Measurements from ENCODE around the gene LNPEP.

The LNPEP gene

GRCh38 chr5:96935559-96936430 is at the start of gene LNPEP:
TSS of gene LNPEP (plus strand) at chr5:96936080. CDS start at chr5:96936156, 76 bp downstream.
- DNase-seq (ENCODE audit: low read depth) = peak; percentile 88

GRCh38 chr5:96893342-96893741 is 42.5 kb upstream of the LNPEP start:
- no peak for DNase-seq (ENCODE audit: low read depth)

- no peak for DNase-seq (ENCODE audit: low read depth)
Observed at GRCh38 chr5:96896276-96896675, 39.6 kb upstream of the LNPEP start.

GRCh38 chr5:96896806-96897205 is 39.1 kb upstream of the LNPEP start:
- DNase-seq (ENCODE audit: low read depth) = no peak

GRCh38 chr5:96901384-96901783 is 34.5 kb upstream of the LNPEP start:
- DNase-seq (ENCODE audit: low read depth) = no peak

GRCh38 chr5:96901841-96902240 is 34.0 kb upstream of the LNPEP start:
- DNase-seq (ENCODE audit: low read depth) = no peak

- no peak for DNase-seq (ENCODE audit: low read depth)
Observed at GRCh38 chr5:96902876-96903275, 33.0 kb upstream of the LNPEP start.

GRCh38 chr5:96903300-96903699 is 32.6 kb upstream of the LNPEP start:
- DNase-seq (ENCODE audit: low read depth) = no peak

- DNase-seq (ENCODE audit: low read depth) = no peak
Observed at GRCh38 chr5:96904054-96904931, 31.6 kb upstream of the LNPEP start.

- no peak for DNase-seq (ENCODE audit: low read depth)
Observed at GRCh38 chr5:96905864-96906263, 30.0 kb upstream of the LNPEP start.

GRCh38 chr5:96909003-96909402 is 26.9 kb upstream of the LNPEP start:
- DNase-seq (ENCODE audit: low read depth) = no peak

GRCh38 chr5:96909435-96909834 is 26.4 kb upstream of the LNPEP start:
- DNase-seq (ENCODE audit: low read depth) = no peak

GRCh38 chr5:96911139-96911538 is 24.7 kb upstream of the LNPEP start:
- no peak for DNase-seq (ENCODE audit: low read depth)

GRCh38 chr5:96913233-96913632 is 22.6 kb upstream of the LNPEP start:
- no peak for DNase-seq (ENCODE audit: low read depth)

GRCh38 chr5:96919754-96920197 is 16.1 kb upstream of the LNPEP start:
- DNase-seq (ENCODE audit: low read depth) = no peak

- DNase-seq (ENCODE audit: low read depth) = no peak
Observed at GRCh38 chr5:96920744-96921355, 15.0 kb upstream of the LNPEP start.

GRCh38 chr5:96922499-96923244 is 13.2 kb upstream of the LNPEP start:
- DNase-seq (ENCODE audit: low read depth) = no peak

GRCh38 chr5:96924016-96924443 is 11.8 kb upstream of the LNPEP start:
- DNase-seq (ENCODE audit: low read depth) = no peak

- no peak for DNase-seq (ENCODE audit: low read depth)
Observed at GRCh38 chr5:96926276-96926675, 9.6 kb upstream of the LNPEP start.

- DNase-seq (ENCODE audit: low read depth) = no peak
Observed at GRCh38 chr5:96927008-96927407, 8.9 kb upstream of the LNPEP start.

GRCh38 chr5:96928931-96929708 is 6.8 kb upstream of the LNPEP start:
- no peak for DNase-seq (ENCODE audit: low read depth)

All from stimulated activated CD8-positive, alpha-beta memory T cell treated with anti-CD3 and anti-CD28 coated beads, Interleukin-12 subunit alpha, Interleukin-12 subunit beta, amount 100 ng/mL, for 1 hour (primary cell).